Measurements from ENCODE around the gene KCNA3. TPM values are rescaled to one million over a fixed set of nuclear protein-coding genes. Genes with fewer than 3 reads are reported as not detected.

The KCNA3 gene
- total and polyA plus RNA-seq, 2 of the 8 experiments (the other 6 are each of a cell fraction or from before 2014, with no cell fraction given) = 0.95 to 1.1 TPM

- H3K4ac ChIP-seq (replicated peaks; ENCODE audit: insufficient read length, low read depth, low read length) = no peak overlapping the region
- no peak overlapping the region for H3K56ac ChIP-seq (replicated peaks; ENCODE audit: insufficient read length, low read depth, low read length)
- H2BK5ac ChIP-seq (ENCODE audit: low read depth, low read length) = no peak overlapping the region
- no peak overlapping the region for H3K4me2 ChIP-seq (ENCODE audit: insufficient read depth in 1 of 2, low read depth in 2 of 2, low read length in 2 of 2)
- H2BK120ac ChIP-seq (replicated peaks; ENCODE audit: low read depth, low read length) = no peak overlapping the region
- WGBS, 2 experiments (ENCODE audit: extremely low coverage in 1 of 2, insufficient coverage in 1 of 2, insufficient read length in 1 of 2, insufficient replicate concordance in 2 of 2, low coverage in 1 of 2, low lambda C conversion rate in 2 of 2, missing lambda C conversion rate in 1 of 2) = 87% methylated on average over 3 of the region's 3 CpGs; no CpG with 5 or more reads in 1 of the 2 experiments
- no peak overlapping the region for H2BK12ac ChIP-seq (ENCODE audit: low read depth, low read length)
- H3K36me3 ChIP-seq (ENCODE audit: control insufficient read depth in 2 of 4, insufficient read depth in 4 of 4, low read length in 3 of 4) = no peaks in the 10 kb centered on the region
- H4K5ac ChIP-seq (ENCODE audit: insufficient read length, low read depth, low read length) = no peak overlapping the region
- H3K23me2 ChIP-seq (ENCODE audit: low read depth, low read length) = peaks cover 7% of the 10 kb centered on the region; the same call in 1 of the 2 replicates
- H2AK5ac ChIP-seq (ENCODE audit: low read depth, low read length) = no peak overlapping the region
- no peak overlapping the region for H3K23ac ChIP-seq (ENCODE audit: insufficient read length)
- peaks cover 0 to 8% of the 10 kb centered on the region in 2 experiments; a peak in 1 of 4 replicates for H3K9me3 ChIP-seq (ENCODE audit: insufficient read depth in 2 of 2, low read depth in 1 of 2, low read length in 1 of 2)
- H3K79me1 ChIP-seq (ENCODE audit: low read depth, low read length) = no peaks in the 10 kb centered on the region
- no peak overlapping the region for H3K18ac ChIP-seq (ENCODE audit: extremely low read depth, low read length)
- H3K14ac ChIP-seq (ENCODE audit: insufficient read length) = no peak overlapping the region
- DNase-seq (ENCODE audit: low read depth in 1 of 2, low spot score in 2 of 2) (no peak), FAIRE-seq (no peak)
- peaks cover 4 to 10% of the 10 kb centered on the region in 2 experiments for H4K20me1 ChIP-seq (replicated peaks in 1 of 2; ENCODE audit: control insufficient read depth in 1 of 2, insufficient read depth in 2 of 2, low read length in 2 of 2)
- CTCF ChIA-PET (ENCODE audit: partially characterized antibody) = interaction anchor here (0.7 to 2.6 kb wide), 5 partner anchors 27 to 128 kb away, joined by 3 to 10 read pairs (median 4); no protein-coding TSS in a partner anchor
- H2BK20ac ChIP-seq (ENCODE audit: low read length) = no peak overlapping the region
- peaks cover 26 to 46% (median 41%) of the 10 kb centered on the region in 4 experiments for H3K27me3 ChIP-seq (replicated peaks in 1 of 4; ENCODE audit: control insufficient read depth in 3 of 4, extremely low read depth in 1 of 4, insufficient read depth in 3 of 4, low read length in 3 of 4)
- no peak overlapping the region for H3K4me3 ChIP-seq (ENCODE audit: extremely low read depth in 1 of 4, insufficient read depth in 2 of 4, low read depth in 3 of 4, low read length in 4 of 4)
- no peak overlapping the region for H2AFZ ChIP-seq (ENCODE audit: low read length)
- H3K4me1 ChIP-seq (replicated peaks in 1 of 4; ENCODE audit: control insufficient read depth in 3 of 4, insufficient read depth in 4 of 4, low read length in 3 of 4) = peaks cover 0 to 8% (median 2%) of the 10 kb centered on the region in 4 experiments; a peak in 4 of 7 replicates
- no peak overlapping the region for H4K91ac ChIP-seq (replicated peaks; ENCODE audit: insufficient read length, low read length)
- no peak overlapping the region for H3K9ac ChIP-seq (replicated peaks in 1 of 4; ENCODE audit: extremely low read depth in 1 of 4, low read depth in 3 of 4, low read length in 3 of 4)
- H3K79me2 ChIP-seq (ENCODE audit: control insufficient read depth in 1 of 2, insufficient read depth in 2 of 2, low read length in 2 of 2) = no peaks in the 10 kb centered on the region
- 0 out of 2 replicates have a peak overlapping the region, but pooled peaks have one; percentile 3 for H2BK15ac ChIP-seq (ENCODE audit: low read length)
- POLR2A ChIA-PET (ENCODE audit: partially characterized antibody) = no interaction called here
- H4K8ac ChIP-seq (ENCODE audit: extremely low read depth, insufficient read depth, low read length) = no peak overlapping the region
- H3K27ac ChIP-seq (ENCODE audit: low read depth, low read length) = no peak overlapping the region
- TF ChIP-seq TEAD4 (IDR thresholded peaks at IDR 0.05; ENCODE audit: low read depth, low read length) (no peak), SRF (IDR thresholded peaks at IDR 0.05; ENCODE audit: low read depth, low read length) (no peak), CBX8 (IDR thresholded peaks at IDR 0.05; ENCODE audit: borderline replicate concordance, low read depth, low read length) (no peak)
Measured at GRCh38 chr1:110677526-110677925, 2.8 kb upstream of the KCNA3 start.
